Measurements from ENCODE around the gene NAALADL2.

DNA sequence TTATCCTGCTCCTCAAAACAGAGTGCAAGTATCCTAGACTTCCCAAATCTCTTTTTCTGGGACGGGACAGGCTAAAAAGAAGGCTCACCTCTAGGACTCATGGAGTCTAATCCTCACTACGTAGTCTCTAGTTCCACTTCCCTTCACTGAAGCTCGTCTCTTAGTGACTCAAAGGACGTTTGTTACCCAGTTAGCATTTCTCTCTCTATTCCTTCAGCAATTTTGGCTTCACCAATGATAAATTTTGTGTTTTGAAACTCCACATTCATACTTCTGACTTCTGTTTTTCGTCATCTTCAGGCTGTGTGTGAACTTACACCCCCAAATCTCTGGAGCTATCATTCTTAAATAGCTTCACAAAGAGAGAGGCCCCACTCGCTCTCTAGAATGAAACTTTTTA lies 627.1 kb downstream of the NAALADL2 start:
- TF ChIP-seq, protein P1, sequence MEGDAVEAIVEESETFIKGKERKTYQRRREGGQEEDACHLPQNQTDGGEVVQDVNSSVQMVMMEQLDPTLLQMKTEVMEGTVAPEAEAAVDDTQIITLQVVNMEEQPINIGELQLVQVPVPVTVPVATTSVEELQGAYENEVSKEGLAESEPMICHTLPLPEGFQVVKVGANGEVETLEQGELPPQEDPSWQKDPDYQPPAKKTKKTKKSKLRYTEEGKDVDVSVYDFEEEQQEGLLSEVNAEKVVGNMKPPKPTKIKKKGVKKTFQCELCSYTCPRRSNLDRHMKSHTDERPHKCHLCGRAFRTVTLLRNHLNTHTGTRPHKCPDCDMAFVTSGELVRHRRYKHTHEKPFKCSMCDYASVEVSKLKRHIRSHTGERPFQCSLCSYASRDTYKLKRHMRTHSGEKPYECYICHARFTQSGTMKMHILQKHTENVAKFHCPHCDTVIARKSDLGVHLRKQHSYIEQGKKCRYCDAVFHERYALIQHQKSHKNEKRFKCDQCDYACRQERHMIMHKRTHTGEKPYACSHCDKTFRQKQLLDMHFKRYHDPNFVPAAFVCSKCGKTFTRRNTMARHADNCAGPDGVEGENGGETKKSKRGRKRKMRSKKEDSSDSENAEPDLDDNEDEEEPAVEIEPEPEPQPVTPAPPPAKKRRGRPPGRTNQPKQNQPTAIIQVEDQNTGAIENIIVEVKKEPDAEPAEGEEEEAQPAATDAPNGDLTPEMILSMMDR (IDR thresholded peaks at IDR 0.05): no peak
- TF ChIP-seq POLR2A (IDR thresholded peaks at IDR 0.05): no peak

Measured in vagina (tissue), 2 donors.